SH-SY5Y (cell line): Measurements from ENCODE around the gene TENM4.

Experiments
- GATA2 ChIP-seq: IDR thresholded peaks from 2 replicates; pipeline ENCODE4 v1.6.1; 2011; ENCODE audit warnings: mild to moderate bottlenecking, low read depth, low read length
- GATA3 ChIP-seq: IDR thresholded peaks from 2 replicates; pipeline ENCODE4 v1.6.1; 2011; ENCODE audit warnings: low read depth, mild to moderate bottlenecking, low read length, moderate library complexity

GRCh38 chr11:78662811-78663210, 778.0 kb downstream of the TENM4 start:
- no peak for TF ChIP-seq GATA3
- no peak for TF ChIP-seq GATA2
